ENCODE results near the gene BMI1. TPM values are rescaled to one million over a fixed set of nuclear protein-coding genes. Genes with fewer than 3 reads are reported as not detected.

BMI1 gene
- total RNA-seq, 4 donors from 2014 or later, result 9.6 to 44.4 (median 21.4) TPM

- intact Hi-C loops (cut with DNase I), result no loop called here
- Histone ChIP-seq H3K27me3 (peaks cover 0 to 7% (median 0%) of the 10 kb centered on the region in 4 donors), H3K4me1 (no peaks in the 10 kb centered on the region), H3K27ac (no peak overlapping the region), H3K36me3 (no peaks in the 10 kb centered on the region), H3K4me3 (no peak overlapping the region), H3K9me3 (no peaks in the 10 kb centered on the region)
- TF ChIP-seq, protein P1, sequence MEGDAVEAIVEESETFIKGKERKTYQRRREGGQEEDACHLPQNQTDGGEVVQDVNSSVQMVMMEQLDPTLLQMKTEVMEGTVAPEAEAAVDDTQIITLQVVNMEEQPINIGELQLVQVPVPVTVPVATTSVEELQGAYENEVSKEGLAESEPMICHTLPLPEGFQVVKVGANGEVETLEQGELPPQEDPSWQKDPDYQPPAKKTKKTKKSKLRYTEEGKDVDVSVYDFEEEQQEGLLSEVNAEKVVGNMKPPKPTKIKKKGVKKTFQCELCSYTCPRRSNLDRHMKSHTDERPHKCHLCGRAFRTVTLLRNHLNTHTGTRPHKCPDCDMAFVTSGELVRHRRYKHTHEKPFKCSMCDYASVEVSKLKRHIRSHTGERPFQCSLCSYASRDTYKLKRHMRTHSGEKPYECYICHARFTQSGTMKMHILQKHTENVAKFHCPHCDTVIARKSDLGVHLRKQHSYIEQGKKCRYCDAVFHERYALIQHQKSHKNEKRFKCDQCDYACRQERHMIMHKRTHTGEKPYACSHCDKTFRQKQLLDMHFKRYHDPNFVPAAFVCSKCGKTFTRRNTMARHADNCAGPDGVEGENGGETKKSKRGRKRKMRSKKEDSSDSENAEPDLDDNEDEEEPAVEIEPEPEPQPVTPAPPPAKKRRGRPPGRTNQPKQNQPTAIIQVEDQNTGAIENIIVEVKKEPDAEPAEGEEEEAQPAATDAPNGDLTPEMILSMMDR (IDR thresholded peaks at IDR 0.05), result no peak
- TF ChIP-seq POLR2A (IDR thresholded peaks at IDR 0.05), result no peak
- DNase-seq, result no peak
- WGBS, 2 donors, result 84% methylated on average over 3 of the region's 3 CpGs
Observed at GRCh38 chr10:22293747-22294404, 27.0 kb upstream of the BMI1 start.

DNA sequence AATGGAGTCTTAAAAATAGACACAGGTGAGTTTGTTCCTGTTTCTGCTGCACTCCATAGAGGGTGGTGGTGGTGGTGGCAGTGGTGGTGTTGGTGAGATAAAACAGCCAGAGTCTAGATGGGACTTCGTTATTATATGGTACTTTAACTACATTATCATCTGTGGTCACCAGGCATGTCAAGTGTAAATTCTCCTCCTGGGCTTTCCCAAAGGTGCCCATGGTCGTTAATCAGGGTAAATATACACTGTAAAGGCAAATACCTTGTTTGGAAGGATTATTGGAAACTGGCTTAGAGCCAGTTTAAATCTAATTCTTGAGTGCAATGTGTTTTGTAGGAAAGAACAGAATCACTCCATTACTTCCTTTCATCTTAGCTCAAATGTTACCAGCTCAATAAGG, 26.2 kb upstream of the BMI1 start:
- no peak overlapping the region for H3K4me3 ChIP-seq
- H3K9me3 ChIP-seq, result no peaks in the 10 kb centered on the region
- no peak overlapping the region for H3K27ac ChIP-seq
- H3K36me3 ChIP-seq, result no peaks in the 10 kb centered on the region
- TF ChIP-seq, protein P1 (IDR thresholded peaks at IDR 0.05), result no peak
- no peak for TF ChIP-seq POLR2A (IDR thresholded peaks at IDR 0.05)
- no peaks in the 10 kb centered on the region for H3K4me1 ChIP-seq
- DNase-seq, result no peak
- intact Hi-C loops (cut with DNase I), result no loop called here
- peaks cover 0 to 7% (median 0%) of the 10 kb centered on the region in 4 donors for H3K27me3 ChIP-seq
- WGBS, 2 donors, result 25 to 54% methylated on average over 2 of the region's 2 CpGs

DNA sequence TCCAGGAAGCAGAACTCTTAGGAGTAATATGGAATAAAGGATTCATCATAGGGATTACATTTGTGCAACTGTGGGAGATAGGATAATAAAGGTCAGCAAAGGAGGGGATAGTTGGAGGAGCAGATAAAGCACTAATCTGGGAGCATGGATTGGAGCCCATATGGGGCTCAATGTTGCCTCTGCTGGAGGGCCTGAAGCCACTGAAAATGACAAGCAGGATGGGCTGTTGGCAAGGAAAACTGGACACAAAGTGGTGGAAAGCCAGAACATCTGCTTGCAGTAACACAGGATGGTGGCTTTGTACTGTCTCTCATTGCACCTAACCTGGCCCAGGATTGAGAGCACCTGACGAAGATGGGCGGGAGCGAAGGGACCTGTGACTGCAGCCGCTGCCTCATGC, 19.7 kb upstream of the BMI1 start:
- Histone ChIP-seq H3K9me3 (no peaks in the 10 kb centered on the region), H3K36me3 (no peaks in the 10 kb centered on the region), H3K27me3 (no peaks in the 10 kb centered on the region), H3K4me3 (no peak overlapping the region), H3K27ac (no peak overlapping the region), H3K4me1 (no peaks in the 10 kb centered on the region)
- intact Hi-C loops (cut with DNase I), result no loop called here
- 92 to 96% methylated on average over 4 of the region's 4 CpGs for WGBS, 2 donors
- TF ChIP-seq POLR2A (IDR thresholded peaks at IDR 0.05), result no peak
- TF ChIP-seq, protein P1 (IDR thresholded peaks at IDR 0.05), result no peak
- no peak for DNase-seq

DNA sequence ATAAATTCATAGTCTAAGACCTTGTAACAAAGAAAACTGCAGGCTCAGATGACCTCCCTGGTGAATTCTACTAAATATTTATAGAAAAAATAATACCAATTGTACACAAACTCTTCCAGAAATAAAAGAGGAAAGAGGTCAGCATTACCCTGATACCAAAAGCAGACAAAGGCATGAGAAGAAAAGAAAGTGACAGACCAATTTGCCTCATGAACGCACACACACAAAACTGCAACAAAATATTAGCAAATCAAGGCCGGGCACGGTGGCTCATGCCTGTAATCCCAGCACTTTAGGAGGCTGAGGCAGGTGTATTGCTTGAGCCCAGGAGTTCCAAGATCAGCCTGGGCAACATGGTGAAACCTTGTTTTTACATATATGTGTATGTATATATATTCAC, 17.4 kb upstream of the BMI1 start:
- no peaks in the 10 kb centered on the region for H3K4me1 ChIP-seq
- H3K4me3 ChIP-seq, result no peak overlapping the region
- TF ChIP-seq POLR2A (IDR thresholded peaks at IDR 0.05), result no peak
- TF ChIP-seq, protein P1 (IDR thresholded peaks at IDR 0.05), result no peak
- H3K36me3 ChIP-seq, result no peaks in the 10 kb centered on the region
- H3K27ac ChIP-seq, result no peak overlapping the region
- intact Hi-C loops (cut with DNase I), result no loop called here
- DNase-seq, result no peak
- no peaks in the 10 kb centered on the region for H3K27me3 ChIP-seq
- no peaks in the 10 kb centered on the region for H3K9me3 ChIP-seq
- WGBS, 2 donors, result 87 to 91% methylated on average over 3 of the region's 3 CpGs

- no peak overlapping the region for H3K4me3 ChIP-seq
- no peaks in the 10 kb centered on the region for H3K9me3 ChIP-seq
- no peak for DNase-seq
- H3K27ac ChIP-seq, result no peak overlapping the region
- H3K27me3 ChIP-seq, result no peaks in the 10 kb centered on the region
- H3K4me1 ChIP-seq, result no peaks in the 10 kb centered on the region
- TF ChIP-seq POLR2A (IDR thresholded peaks at IDR 0.05), result no peak
- TF ChIP-seq, protein P1 (IDR thresholded peaks at IDR 0.05), result no peak
- 70 to 76% methylated on average over 2 of the region's 2 CpGs for WGBS, 2 donors
- intact Hi-C loops (cut with DNase I), result no loop called here
- no peaks in the 10 kb centered on the region for H3K36me3 ChIP-seq
Observed at GRCh38 chr10:22305721-22306120, 15.2 kb upstream of the BMI1 start.

All from esophagus squamous epithelium (tissue), 5 donors.